Stimulated activated CD8-positive, alpha-beta memory T cell treated with anti-CD3 and anti-CD28 coated beads, Interleukin-15, amount 100 ng/mL, for 4 hours (primary cell): ENCODE data around the gene VGLL1.

Experiments
- DNase-seq, 2 donors: peaks; one replicate each; pipeline ENCODE4 v3.0.0-alpha.2; 2020; ENCODE audit warnings: low read depth in 2 of 2

The VGLL1 gene

DNA sequence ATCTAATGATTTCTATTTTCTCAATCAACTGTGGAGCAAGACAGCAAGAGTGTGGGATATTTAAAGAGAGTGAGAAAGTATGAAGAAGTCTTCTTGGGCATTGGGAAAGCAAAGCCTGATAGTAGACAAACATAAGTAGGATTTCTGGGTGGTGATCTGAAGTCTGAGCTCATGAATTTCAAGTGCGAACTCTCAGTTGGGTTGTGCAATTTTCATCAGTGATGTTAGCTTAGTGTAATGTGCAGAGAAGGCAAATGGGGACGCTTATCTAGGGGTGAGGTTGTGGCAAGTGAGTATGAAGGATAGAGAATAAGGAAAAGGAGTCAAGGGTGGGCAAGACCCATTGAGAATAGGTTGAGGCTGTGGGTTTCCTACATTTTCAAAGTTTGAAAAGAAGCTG is 23.7 kb downstream of the VGLL1 start:
- no peak for DNase-seq

DNA sequence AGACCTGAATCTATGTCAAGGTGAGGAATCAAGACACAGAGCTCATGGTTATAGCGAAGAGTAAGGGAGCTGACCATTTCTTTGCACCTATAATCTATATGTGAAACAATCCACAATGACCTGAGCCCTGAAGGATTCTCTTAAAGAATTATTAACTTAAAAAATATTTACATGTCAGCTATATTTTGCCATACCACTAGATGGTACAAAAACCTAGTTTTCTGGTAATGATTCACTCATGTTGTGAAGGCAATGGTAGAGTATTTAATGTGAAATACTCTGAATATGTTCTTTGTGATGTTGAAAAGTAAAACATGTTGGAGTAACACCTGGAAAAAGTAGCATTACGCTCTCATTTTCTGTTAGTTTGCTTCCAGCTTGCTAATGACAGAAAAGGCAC is 40.0 kb downstream of the VGLL1 start:
- DNase-seq: no peak

DNA sequence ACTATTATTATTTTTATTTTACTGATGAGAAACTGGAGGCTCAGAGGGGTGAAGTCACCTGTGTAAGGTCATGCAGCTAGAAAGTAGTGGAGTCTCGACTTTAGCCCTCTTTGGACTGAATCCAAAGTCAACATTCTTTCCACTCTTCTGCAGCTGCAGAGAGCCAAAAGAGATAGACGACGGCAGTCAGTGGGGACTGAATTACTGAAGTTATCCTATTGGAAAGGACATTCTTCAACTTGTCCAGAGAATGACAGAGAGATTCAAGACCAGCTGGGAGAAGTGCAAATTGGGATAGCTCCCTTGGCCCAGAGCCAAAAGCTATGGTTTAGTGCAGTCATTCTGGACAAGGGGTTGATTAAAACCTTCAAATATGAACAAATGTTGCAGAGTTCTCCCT is 42.5 kb downstream of the VGLL1 start:
- DNase-seq: no peak

DNA sequence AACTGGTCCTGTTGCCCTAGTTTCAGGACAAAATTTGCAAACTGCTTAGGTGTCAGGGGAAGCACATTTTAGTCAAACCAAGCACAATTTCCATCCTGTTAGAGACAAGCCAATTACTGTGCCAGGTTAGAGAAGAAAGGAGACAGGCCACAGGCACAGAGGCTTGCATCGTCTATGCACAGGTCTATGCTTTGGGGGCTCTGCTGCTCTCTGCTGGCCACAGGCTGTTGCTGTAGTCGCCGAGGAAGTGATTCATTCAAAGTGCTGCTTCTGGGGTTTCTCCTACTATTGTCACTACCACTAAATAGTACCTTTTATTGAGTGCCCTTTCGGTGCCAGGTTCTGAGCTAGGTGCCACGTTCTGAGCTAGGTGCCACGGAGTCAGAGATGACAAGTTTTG is 45.5 kb downstream of the VGLL1 start:
- DNase-seq: peak; percentile 31 to 45

DNA sequence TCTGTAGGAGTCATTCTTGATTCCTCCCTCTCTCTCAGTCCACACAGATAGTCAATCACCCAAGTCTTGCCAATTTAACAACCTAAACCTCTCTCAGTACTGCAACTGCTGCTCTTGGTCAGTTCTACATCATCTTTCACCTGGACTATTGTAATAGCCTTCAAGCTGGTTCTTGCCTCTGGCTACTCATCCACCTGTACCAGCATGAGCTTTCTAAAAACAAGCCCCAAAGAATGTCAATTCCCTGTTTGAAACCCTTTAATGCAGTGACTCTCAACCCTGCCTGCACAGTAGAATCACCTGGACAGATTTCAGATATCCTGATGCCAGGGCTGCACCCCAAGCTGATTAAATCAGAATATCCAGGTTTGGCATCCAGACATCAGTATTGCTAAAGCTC is 48.3 kb downstream of the VGLL1 start:
- no peak for DNase-seq

DNA sequence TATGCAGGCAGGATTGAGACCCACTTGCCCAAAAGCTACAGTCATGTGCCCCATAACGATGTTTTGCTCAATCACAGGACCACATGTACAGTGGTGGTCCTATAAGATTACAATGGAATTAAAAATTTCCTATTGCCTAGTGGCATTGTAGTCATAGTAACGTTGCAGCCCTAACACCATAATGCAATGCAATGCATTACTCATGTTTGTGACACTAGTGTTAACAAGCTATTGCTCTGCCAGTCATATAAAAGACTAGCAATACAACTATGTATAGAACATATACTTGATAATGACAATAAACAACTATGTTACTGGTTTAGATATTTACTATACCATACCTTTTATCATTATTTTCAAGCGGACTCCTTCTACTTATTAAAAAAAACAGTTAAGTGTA is 50.6 kb downstream of the VGLL1 start:
- no peak for DNase-seq

DNA sequence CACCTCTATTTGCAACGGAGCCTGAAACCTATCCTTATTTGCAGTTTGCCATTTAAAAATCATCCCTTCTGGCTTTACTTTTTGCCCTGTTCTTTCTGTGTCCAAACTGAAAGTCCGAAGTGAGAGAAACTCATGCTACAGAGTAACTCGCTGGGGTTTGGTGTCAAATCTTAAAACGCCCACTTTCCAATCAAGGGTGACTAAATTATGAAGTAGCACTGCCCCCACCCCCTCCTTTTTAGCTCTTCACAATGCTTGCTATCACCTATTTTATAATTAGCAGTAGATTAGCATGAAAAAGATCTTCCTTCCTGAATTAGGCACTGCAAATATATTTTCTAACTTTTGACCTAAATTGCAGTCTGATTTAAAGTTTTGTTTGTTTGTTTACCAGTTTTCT is 52.5 kb downstream of the VGLL1 start:
- DNase-seq: no peak

DNA sequence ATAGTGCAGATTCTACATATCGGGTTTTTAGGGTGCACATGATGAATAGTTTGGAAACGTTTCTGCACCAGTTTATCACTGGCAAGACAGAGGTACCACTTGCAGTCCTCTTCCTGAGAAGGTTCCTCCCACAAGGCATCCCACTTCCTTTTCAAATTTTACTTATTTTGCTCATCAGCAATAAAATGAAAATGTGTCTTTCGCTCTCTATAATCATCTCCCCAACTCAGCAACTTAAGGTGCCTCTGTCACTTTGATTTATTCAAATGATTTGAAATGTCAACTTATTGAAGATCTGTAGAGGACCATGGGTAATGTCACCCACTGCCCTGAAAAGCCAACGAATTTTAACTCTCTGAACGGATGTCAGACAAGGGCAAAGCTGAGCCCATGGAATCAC is 53.2 kb downstream of the VGLL1 start:
- DNase-seq: no peak

DNA sequence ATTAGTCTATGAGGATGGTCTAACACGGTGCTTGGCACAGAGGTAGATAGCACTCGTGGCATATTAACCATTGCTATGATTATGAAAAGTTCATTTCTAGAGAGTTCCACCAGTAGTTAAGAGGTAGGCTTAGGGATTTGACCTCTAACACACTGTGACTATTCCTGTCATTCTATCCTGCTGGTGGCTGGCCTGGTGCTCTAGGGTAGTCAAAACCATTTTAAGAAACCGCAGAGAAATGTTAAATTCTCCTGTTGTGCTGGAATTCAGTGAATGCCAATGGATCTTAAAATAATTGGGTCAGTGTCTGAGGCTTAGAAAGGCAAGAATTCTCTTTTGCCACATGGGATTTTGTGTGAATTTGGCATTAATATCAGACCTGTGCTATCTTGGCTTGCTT is 53.9 kb downstream of the VGLL1 start:
- DNase-seq: no peak

DNA sequence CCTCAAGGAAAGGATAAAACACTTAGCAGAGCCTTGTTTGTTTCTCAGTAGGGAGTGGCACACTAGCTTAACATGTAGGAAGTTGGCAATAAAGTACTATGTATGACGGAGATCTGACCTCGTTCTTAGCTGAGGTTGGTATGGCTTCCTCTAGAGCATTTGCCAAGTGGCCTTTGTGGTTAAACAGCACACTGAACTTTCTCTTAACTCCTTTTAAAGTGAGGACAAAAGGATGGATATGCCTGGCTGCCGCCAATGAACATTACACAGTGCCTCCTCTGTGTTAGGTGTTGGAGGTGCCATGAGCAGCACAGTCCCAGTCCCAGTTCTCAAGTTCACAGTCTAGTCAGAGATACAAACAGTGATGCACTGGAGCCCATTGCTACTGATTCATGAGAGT is 54.4 kb downstream of the VGLL1 start:
- no peak for DNase-seq

DNA sequence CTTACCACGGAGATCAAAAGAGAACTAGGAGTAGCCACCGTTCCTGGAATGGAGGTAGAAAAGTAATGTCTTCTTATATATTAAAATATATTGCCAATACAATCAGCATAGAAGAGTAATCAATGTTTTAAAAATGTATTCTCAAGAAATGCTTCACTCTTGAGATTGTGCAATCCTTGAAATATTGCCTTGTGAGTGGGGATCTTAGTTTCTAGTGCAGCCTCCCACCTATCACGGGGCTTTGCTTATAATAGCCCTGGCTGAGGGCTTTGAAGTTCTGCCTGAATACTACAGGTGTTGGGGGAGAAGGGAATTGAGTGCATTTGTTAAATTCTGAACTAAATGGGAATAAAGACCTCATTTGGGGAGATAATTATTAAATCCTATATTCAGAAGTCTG is 55.5 kb downstream of the VGLL1 start:
- DNase-seq: no peak

DNA sequence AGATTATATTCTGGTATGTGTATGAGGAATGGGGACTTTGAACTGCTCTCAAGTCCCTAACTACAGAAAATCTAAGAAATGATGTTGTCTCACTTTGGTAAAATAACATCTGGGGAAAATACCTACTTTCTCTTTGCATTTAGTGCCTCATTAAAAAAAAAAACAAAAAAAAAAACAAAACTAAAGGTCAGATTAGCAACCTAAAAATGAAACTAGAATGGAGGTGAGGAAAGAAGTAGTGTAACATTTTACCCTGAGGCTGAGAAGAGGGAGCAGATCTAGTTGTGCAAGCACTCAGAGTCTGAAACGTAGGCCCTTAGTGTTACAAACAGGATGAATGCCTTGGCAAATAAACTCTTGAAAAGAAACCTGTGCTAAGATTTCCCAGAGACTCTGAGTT is 56.0 kb downstream of the VGLL1 start:
- DNase-seq: no peak

DNA sequence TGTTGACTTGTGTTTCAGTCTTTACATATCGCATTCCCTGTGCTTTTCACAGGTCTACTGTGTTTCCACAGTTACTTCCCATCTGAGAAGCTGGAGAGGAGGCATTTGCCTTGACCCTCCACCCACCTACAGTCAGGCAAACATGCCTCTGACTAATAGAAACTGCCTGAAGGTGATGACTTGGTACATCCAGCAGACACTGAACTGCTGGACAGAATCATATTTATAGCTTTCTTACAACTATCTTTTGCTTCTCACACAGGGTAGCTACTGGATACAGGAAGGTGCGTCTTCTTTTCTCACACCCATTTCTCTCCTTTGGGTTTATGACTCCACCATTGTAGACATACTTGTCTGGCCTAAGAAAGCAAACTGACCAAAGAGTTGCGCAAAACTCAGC is 58.0 kb downstream of the VGLL1 start:
- DNase-seq: no peak

DNA sequence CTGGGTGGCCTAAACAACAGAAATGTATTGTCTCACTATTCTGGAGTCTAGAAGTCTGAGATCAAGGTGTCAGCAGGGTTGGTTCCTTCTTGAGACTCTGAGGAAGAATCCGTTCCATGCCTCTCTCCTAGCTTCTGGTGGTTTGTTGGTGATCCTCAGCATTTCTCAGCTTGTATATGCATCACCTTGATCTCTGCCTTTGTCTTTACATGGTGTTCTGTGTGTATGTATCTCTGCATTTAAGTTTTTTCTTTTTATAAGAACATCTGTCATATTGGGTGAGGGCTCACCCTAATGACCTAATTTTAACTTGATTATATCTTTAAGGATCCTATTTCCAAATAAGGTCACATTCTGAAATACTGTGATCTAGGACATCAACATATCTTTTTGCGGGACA is 65.3 kb downstream of the VGLL1 start:
- no peak for DNase-seq

DNA sequence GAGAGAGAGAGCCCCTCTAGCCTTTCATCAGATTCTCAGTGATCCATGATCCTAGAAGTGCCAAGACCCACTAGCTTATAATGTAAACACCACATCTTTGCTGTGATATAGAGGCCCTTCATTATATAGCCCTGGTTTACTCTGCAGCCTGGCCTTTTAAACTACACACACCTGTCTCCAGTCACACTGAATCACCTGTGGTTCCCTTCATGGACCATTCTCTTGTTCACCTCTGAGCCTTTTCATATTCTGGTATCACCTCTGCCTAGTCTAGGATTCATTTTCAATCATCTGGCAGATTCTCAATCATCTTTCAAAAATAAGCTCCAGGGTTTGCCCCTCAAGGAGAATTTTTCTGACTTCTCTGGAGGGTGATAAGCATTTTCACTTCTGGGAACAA is 65.9 kb downstream of the VGLL1 start:
- no peak for DNase-seq

DNA sequence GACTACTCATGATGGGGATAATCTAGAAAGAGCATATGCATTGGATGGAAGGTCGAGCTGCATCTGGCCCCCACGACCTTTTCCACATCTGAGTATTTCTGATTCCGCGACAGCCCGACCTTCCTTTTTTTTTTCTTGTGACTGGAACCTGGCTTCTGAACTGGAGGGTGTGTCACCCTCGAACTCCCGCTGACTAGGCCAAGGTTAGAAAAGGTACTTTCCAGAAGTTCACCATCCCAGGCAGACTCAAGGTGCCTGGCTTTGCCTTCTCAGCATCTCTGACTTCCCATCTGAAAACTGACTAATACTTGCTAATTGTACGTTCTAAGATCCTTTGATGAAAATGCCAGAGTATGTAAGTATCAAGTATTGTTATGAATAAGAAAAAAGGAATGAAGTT is 66.6 kb downstream of the VGLL1 start:
- DNase-seq: no peak

DNA sequence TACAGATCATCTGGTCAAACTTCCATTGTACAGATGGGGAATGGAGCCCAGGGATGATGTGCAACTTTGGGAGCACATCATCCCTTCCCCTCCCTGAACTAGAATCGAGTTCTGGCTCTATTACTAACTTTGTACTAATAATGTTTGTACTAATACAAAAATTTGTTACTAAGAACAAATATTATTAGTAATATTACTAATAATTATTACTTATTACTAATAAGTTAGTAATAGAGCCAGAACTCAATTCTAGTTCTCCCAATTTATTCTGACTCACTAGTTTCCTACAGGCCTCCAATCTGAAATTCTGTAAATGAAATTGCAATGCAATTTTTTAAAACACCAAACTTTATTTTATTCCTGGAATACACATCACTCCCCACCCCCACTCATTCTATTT is 68.0 kb downstream of the VGLL1 start:
- no peak for DNase-seq
